ENCODE data around the gene TMEM132C.

Gene TMEM132C

GRCh38 chr12:128509170-128509569 is 242.2 kb downstream of the TMEM132C start:
- no peak for DNase-seq

- DNase-seq: no peak
Measured at GRCh38 chr12:128510511-128510910, 243.5 kb downstream of the TMEM132C start.

GRCh38 chr12:128513331-128513730 is 246.4 kb downstream of the TMEM132C start:
- DNase-seq: no peak

- DNase-seq: no peak
Measured at GRCh38 chr12:128513831-128514230, 246.9 kb downstream of the TMEM132C start.

GRCh38 chr12:128518644-128519043 is 251.7 kb downstream of the TMEM132C start:
- no peak for DNase-seq

GRCh38 chr12:128519426-128519825 is 252.5 kb downstream of the TMEM132C start:
- DNase-seq: no peak

- DNase-seq: no peak
Measured at GRCh38 chr12:128521981-128522380, 255.0 kb downstream of the TMEM132C start.

GRCh38 chr12:128524439-128524838 is 257.5 kb downstream of the TMEM132C start:
- no peak for DNase-seq

GRCh38 chr12:128531170-128531569 is 264.2 kb downstream of the TMEM132C start:
- DNase-seq: no peak

GRCh38 chr12:128534906-128535305 is 267.9 kb downstream of the TMEM132C start:
- DNase-seq: no peak

GRCh38 chr12:128536810-128537209 is 269.8 kb downstream of the TMEM132C start:
- DNase-seq: no peak

GRCh38 chr12:128537668-128538067 is 270.7 kb downstream of the TMEM132C start:
- DNase-seq: no peak

GRCh38 chr12:128542844-128543243 is 275.9 kb downstream of the TMEM132C start:
- DNase-seq: no peak

- DNase-seq: no peak
Measured at GRCh38 chr12:128543460-128543859, 276.5 kb downstream of the TMEM132C start.

- no peak for DNase-seq
Measured at GRCh38 chr12:128543971-128544370, 277.0 kb downstream of the TMEM132C start.

- DNase-seq: no peak
Measured at GRCh38 chr12:128548949-128549348, 282.0 kb downstream of the TMEM132C start.

- DNase-seq: no peak
Measured at GRCh38 chr12:128549601-128550218, 282.7 kb downstream of the TMEM132C start.

- DNase-seq: no peak
Measured at GRCh38 chr12:128551266-128551665, 284.3 kb downstream of the TMEM132C start.

GRCh38 chr12:128554546-128555304 is 287.8 kb downstream of the TMEM132C start:
- no peak for DNase-seq

- no peak for DNase-seq
Measured at GRCh38 chr12:128557231-128557630, 290.3 kb downstream of the TMEM132C start.

GRCh38 chr12:128564956-128565355 is 298.0 kb downstream of the TMEM132C start:
- DNase-seq: no peak

GRCh38 chr12:128567730-128568129 is 300.8 kb downstream of the TMEM132C start:
- DNase-seq: no peak

- peak; percentile 3 for DNase-seq
Measured at GRCh38 chr12:128570191-128571065, 303.5 kb downstream of the TMEM132C start.
